Brain microvascular endothelial cell (primary cell): Measurements from ENCODE around the gene CHAF1A.
A peak's percentile ranks its signal among the peaks of the same experiment; 100 is the strongest.

ENCODE experiments used
- DNase-seq: peaks from one replicate; pipeline ENCODE4 v3.0.0-alpha.2; 2020
- H3K27ac ChIP-seq: fragments of 250-450 bp; sonication (Bioruptor Pico); 2 replicates; pipeline ENCODE4 v1.5.1; 2020; ENCODE audit warnings: mild to moderate bottlenecking, moderate library complexity
- H3K27me3 ChIP-seq: fragments of 250-450 bp; sonication (Bioruptor Pico); replicated peaks from 2 replicates; pipeline ENCODE4 v1.5.1; 2020; ENCODE audit warnings: mild to moderate bottlenecking
- H3K36me3 ChIP-seq: fragments of 250-450 bp; sonication (Bioruptor Pico); replicated peaks from 2 replicates; pipeline ENCODE4 v1.5.1; 2020; ENCODE audit warnings: mild to moderate bottlenecking
- H3K4me3 ChIP-seq: 2 replicates; pipeline ENCODE4 v1.5.1; 2011; ENCODE audit warnings: low read depth, mild to moderate bottlenecking, control low read depth, low read length, moderate library complexity
- CTCF ChIP-seq: IDR thresholded peaks from 2 replicates; pipeline ENCODE4 v1.5.1; 2011; ENCODE audit warnings: low read depth, mild to moderate bottlenecking, moderate library complexity, low read length, control low read depth, inconsistent platforms; ENCODE audit errors: missing control alignments
- in situ Hi-C: cut with HindIII; loops from 2 replicates; pipeline ENCODE4 v1.10.0; 2017; ENCODE audit warnings: low sequenced_read_pairs, low pct_ligation_motif_present

The CHAF1A gene

GRCh38 chr19:4396949-4397783 lies 5.3 kb upstream of the CHAF1A start:
- no peak for DNase-seq
- Histone ChIP-seq H3K27ac (no peak overlapping the region), H3K4me3 (no peak overlapping the region), H3K36me3 (peaks cover 17% of the 10 kb centered on the region), H3K27me3 (no peaks in the 10 kb centered on the region)
- in situ Hi-C loops = no loop called here
- no peak for TF ChIP-seq CTCF

GRCh38 chr19:4399812-4400134 lies 2.7 kb upstream of the CHAF1A start:
- peak overlapping the region; percentile 88 for H3K4me3 ChIP-seq
- in situ Hi-C loops = no loop called here
- TF ChIP-seq CTCF = no peak
- peaks cover 12% of the 10 kb centered on the region for H3K36me3 ChIP-seq
- DNase-seq = no peak
- no peaks in the 10 kb centered on the region for H3K27me3 ChIP-seq
- H3K27ac ChIP-seq = peak overlapping the region; percentile 78

- peak within 1 kb of the TSS; percentile 78 for H3K27ac ChIP-seq
- H3K27me3 ChIP-seq = no peaks in the 10 kb centered on the region
- in situ Hi-C loops = no loop called here
- H3K4me3 ChIP-seq = peak within 1 kb of the TSS; percentile 88
- H3K36me3 ChIP-seq = peaks cover 6% of the 10 kb centered on the region
- DNase-seq = peak; percentile 76
- peak; percentile 89 for TF ChIP-seq CTCF
Observed at GRCh38 chr19:4400135-4400936, 2.1 kb upstream of the CHAF1A start, which contains the start of gene SH3GL1. TSS of gene SH3GL1 (minus strand) at chr19:4400547. CDS start at chr19:4400368, 179 bp downstream.

GRCh38 chr19:4401769-4402170 lies 670 bp upstream of the CHAF1A start:
- in situ Hi-C loops = no loop called here
- Histone ChIP-seq H3K27ac (peak overlapping the region; percentile 69), H3K27me3 (no peaks in the 10 kb centered on the region), H3K36me3 (no peaks in the 10 kb centered on the region), H3K4me3 (peak overlapping the region; percentile 44)
- TF ChIP-seq CTCF = no peak
- DNase-seq = no peak

GRCh38 chr19:4403005-4403761 lies 743 bp downstream of the CHAF1A start:
- H3K27me3 ChIP-seq = no peaks in the 10 kb centered on the region
- in situ Hi-C loops = no loop called here
- peak overlapping the region; percentile 51 for H3K27ac ChIP-seq
- no peak for DNase-seq
- TF ChIP-seq CTCF = no peak
- no peaks in the 10 kb centered on the region for H3K36me3 ChIP-seq
- peak overlapping the region; percentile 85 for H3K4me3 ChIP-seq
